Endothelial cell (in vitro differentiated cells): Measurements from ENCODE around the gene MON2. TPM values are rescaled to one million over a fixed set of nuclear protein-coding genes. Genes with fewer than 3 reads are reported as not detected.
A peak's percentile ranks its signal among the peaks of the same experiment; 100 is the strongest.

Experiments
- DNase-seq: peaks from one replicate; pipeline ENCODE4 v3.0.0; 2021; ENCODE audit warnings: low spot score
- H3K27ac Mint-ChIP-seq: one replicate; pipeline ENCODE4 v1.8.0; 2021; ENCODE audit warnings: mixed read lengths, inconsistent platforms; ENCODE audit not compliant: unreplicated experiment
- H3K27me3 Mint-ChIP-seq: one replicate; pipeline ENCODE4 v1.8.0; 2021; ENCODE audit warnings: mild to moderate bottlenecking, moderate library complexity, mixed read lengths, inconsistent platforms; ENCODE audit not compliant: unreplicated experiment
- H3K36me3 Mint-ChIP-seq: one replicate; pipeline ENCODE4 v1.8.0; 2021; ENCODE audit warnings: mild to moderate bottlenecking, low read depth, mixed read lengths, inconsistent platforms; ENCODE audit not compliant: unreplicated experiment
- H3K4me1 Mint-ChIP-seq: one replicate; pipeline ENCODE4 v1.8.0; 2021; ENCODE audit warnings: mild to moderate bottlenecking, mixed read lengths, inconsistent platforms; ENCODE audit not compliant: unreplicated experiment
- H3K4me3 Mint-ChIP-seq: one replicate; pipeline ENCODE4 v1.8.0; 2021; ENCODE audit warnings: mild to moderate bottlenecking, mixed read lengths, inconsistent platforms; ENCODE audit not compliant: unreplicated experiment
- H3K9me3 Mint-ChIP-seq: one replicate; pipeline ENCODE4 v1.8.0; 2021; ENCODE audit warnings: mixed read lengths, inconsistent platforms; ENCODE audit not compliant: unreplicated experiment
- CTCF ChIP-seq: fragments of 200-600 bp; sonication (generic); IDR thresholded peaks from one replicate; pipeline ENCODE4 v1.5.0; 2021; ENCODE audit warnings: antibody characterized with exemption; ENCODE audit not compliant: unreplicated experiment
- long read RNA-seq: library from polyadenylated mRNA; unstranded; transcript quantifications from one replicate; pipeline ENCODE4 v2.0.0, GENCODE V29; 2020; ENCODE audit not compliant: unreplicated experiment
- total RNA-seq: library from RNA; stranded (reverse); fragmentation: NEBNext Ultra II Directional; extraction: Animal tissue kit (Norgen Biotek cat#: 25700); gene quantifications from one replicate; pipeline ENCODE4 v1.2.1, GENCODE V29; 2021; ENCODE audit not compliant: unreplicated experiment

Gene MON2
- 31.9 TPM for total RNA-seq
- long read RNA-seq, partial matches to known transcripts = 0 of 2 reads
- long read RNA-seq, other reads (novel, unspliced or antisense) = 2 of 2 reads

DNA sequence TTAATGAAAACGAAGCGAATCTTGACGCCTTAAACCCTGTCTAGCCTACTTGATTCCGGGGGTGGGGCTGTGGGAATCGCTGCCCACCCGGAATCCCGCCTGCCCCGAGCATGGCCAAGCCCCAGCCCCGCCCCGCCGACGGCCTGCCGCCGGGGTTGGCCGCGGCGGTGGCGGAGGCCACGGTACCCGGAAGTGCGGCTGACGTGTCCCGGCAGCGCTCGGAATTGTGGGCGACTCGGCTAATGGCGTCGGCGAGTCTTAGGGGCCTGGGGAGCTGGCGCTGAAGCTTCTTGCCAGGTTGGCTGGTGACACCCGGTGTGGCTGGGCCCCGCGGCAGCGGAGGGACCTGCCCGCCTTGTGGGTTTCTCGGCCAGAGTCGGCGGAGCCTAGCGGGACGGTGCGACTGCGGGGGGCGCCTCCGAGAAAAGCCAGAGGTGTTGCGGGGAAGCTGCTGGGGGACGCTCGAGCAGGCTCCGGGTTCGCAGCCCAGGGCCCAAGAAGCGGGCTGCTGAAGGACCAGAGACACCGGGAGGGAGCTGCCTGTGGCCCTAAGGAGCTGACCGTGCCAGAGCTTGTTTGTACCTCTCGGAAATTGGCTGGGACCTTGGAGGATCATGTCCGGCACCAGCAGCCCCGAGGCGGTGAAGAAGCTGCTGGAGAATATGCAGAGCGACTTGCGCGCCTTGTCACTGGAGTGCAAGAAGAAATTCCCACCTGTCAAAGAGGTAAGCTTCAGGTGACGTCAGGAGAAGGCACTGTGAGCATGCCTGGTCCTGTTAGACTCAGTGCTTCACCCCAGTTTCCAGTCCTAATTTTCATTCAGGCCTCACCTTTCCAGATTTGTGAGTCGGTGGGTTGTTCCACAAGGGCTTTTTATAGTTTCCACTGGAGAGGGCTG, at the start of gene MON2:
Gene MON2 (plus strand): TSS at position 233 of the 898 bp plus-strand sequence. CDS start 382 bp downstream, at position 615.
- DNase-seq = peak; percentile 90
- peaks cover 5% of the 10 kb centered on the region for H3K9me3 Mint-ChIP-seq
- TF ChIP-seq CTCF = no peak
- H3K27ac Mint-ChIP-seq = peak within 1 kb of the TSS; percentile 89
- H3K4me1 Mint-ChIP-seq = peaks cover 9% of the 10 kb centered on the region
- peak within 1 kb of the TSS; percentile 97 for H3K4me3 Mint-ChIP-seq
- H3K36me3 Mint-ChIP-seq = peaks cover 13% of the 10 kb centered on the region
- peaks cover 9% of the 10 kb centered on the region for H3K27me3 Mint-ChIP-seq

- Mint-ChIP-seq H3K27me3 (no peaks in the 10 kb centered on the region), H3K9me3 (no peaks in the 10 kb centered on the region), H3K4me3 (no peak overlapping the region), H3K4me1 (no peaks in the 10 kb centered on the region), H3K36me3 (peaks cover 4% of the 10 kb centered on the region), H3K27ac (no peak overlapping the region)
- DNase-seq = no peak
- TF ChIP-seq CTCF = no peak
Measured at GRCh38 chr12:62426089-62426488, 40.5 kb upstream of the MON2 start.

GRCh38 chr12:62429457-62429856, 37.2 kb upstream of the MON2 start:
- DNase-seq = no peak
- H3K36me3 Mint-ChIP-seq = peaks cover 4% of the 10 kb centered on the region
- no peak for TF ChIP-seq CTCF
- H3K27ac Mint-ChIP-seq = no peak overlapping the region
- no peaks in the 10 kb centered on the region for H3K9me3 Mint-ChIP-seq
- H3K27me3 Mint-ChIP-seq = no peaks in the 10 kb centered on the region
- H3K4me1 Mint-ChIP-seq = no peaks in the 10 kb centered on the region
- no peak overlapping the region for H3K4me3 Mint-ChIP-seq

GRCh38 chr12:62434494-62435302, 31.9 kb upstream of the MON2 start:
- TF ChIP-seq CTCF = no peak
- no peaks in the 10 kb centered on the region for H3K9me3 Mint-ChIP-seq
- peaks cover 3% of the 10 kb centered on the region for H3K36me3 Mint-ChIP-seq
- peaks cover 6% of the 10 kb centered on the region for H3K4me1 Mint-ChIP-seq
- H3K4me3 Mint-ChIP-seq = peak overlapping the region; percentile 88
- DNase-seq = no peak
- peaks cover 4% of the 10 kb centered on the region for H3K27me3 Mint-ChIP-seq
- H3K27ac Mint-ChIP-seq = no peak overlapping the region
